IPS DF 6.9 (cell line): ENCODE measurements around the gene TDRD1.

Experiments
- DNase-seq: peaks from one replicate; pipeline ENCODE4 v3.0.0-alpha.2; 2013; ENCODE audit warnings: low read depth, low spot score
- H3K27ac ChIP-seq: one replicate; pipeline ENCODE4 v1.5.1; 2013; ENCODE audit warnings: low read length, control low read depth
- H3K27me3 ChIP-seq: 2 replicates; pipeline ENCODE4 v1.6.1; 2013; ENCODE audit warnings: mild to moderate bottlenecking, low read length; ENCODE audit not compliant: control insufficient read depth, insufficient read depth
- H3K36me3 ChIP-seq: 2 replicates; pipeline ENCODE4 v1.6.1; 2013; ENCODE audit warnings: low read length; ENCODE audit not compliant: control insufficient read depth, insufficient read depth
- H3K4me1 ChIP-seq: 2 replicates; pipeline ENCODE4 v1.6.1; 2013; ENCODE audit warnings: low read length; ENCODE audit not compliant: control insufficient read depth, insufficient read depth
- H3K4me3 ChIP-seq: 2 replicates; pipeline ENCODE4 v1.5.1; 2013; ENCODE audit warnings: mild to moderate bottlenecking, low read length
- H3K9me3 ChIP-seq: 2 replicates; pipeline ENCODE4 v1.6.1; 2013; ENCODE audit warnings: low read length, inconsistent platforms; ENCODE audit not compliant: control insufficient read depth, insufficient read depth
- WGBS: extraction: QIAGEN DNeasy Blood & Tissue Kit; methylation state at CpG from one replicate; pipeline ENCODE4 v1.1.7; 2013; ENCODE audit warnings: mixed read lengths, missing lambda C conversion rate; ENCODE audit not compliant: insufficient read length, insufficient coverage; 5-methylcytosine and 5-hydroxymethylcytosine counted together

The TDRD1 gene

GRCh38 chr10:114246679-114247305 is 67.6 kb downstream of the TDRD1 start:
- Histone ChIP-seq H3K27me3 (no peaks in the 10 kb centered on the region), H3K36me3 (no peaks in the 10 kb centered on the region), H3K9me3 (no peaks in the 10 kb centered on the region), H3K4me1 (no peaks in the 10 kb centered on the region), H3K27ac (no peak overlapping the region), H3K4me3 (no peak overlapping the region)
- no CpG with 5 or more reads among the region's 7 CpGs for WGBS
- DNase-seq: no peak

DNA sequence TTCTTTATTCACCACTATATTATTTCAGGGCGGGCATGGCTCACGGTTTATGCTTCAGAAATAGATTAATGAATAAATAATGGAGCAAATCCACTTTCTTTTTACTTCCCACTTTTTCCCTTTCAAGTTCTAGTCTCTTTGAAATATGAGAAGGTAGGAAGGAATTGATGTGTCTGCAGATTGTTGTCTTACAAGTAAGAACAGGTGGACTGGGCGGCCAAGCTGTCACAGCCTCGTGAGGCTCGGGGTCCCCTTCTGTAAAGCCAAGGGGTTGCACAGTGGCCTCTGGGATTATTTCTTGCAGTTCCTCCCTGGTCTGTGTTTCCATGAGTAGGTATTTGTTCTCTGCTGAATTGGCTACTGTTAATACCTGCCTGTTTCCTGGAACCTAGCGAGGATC is 71.1 kb downstream of the TDRD1 start:
- no peak for DNase-seq
- no CpG with 5 or more reads among the region's 6 CpGs for WGBS
- Histone ChIP-seq H3K4me3 (no peak overlapping the region), H3K27me3 (no peaks in the 10 kb centered on the region), H3K27ac (no peak overlapping the region), H3K9me3 (no peaks in the 10 kb centered on the region), H3K4me1 (no peaks in the 10 kb centered on the region), H3K36me3 (no peaks in the 10 kb centered on the region)

DNA sequence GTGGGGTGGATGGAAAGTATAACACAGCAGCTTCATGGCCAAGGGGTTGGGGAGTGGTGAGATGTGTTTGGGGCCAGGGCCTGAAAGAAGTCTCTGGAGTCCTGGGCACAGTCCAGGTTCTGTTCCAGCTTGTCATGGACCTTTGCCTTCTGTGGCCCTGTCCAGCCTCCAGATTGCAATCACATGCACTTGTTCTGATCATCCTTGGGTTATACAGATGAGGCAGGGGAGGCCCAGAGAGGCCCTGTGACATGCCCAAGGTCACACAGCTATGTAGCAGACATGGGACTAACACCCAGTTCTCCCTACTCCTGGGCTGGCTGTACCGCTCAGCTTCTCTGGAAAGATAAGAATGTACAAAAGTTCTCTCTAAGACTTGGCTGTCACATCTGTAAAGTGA is 71.6 kb downstream of the TDRD1 start:
- Histone ChIP-seq H3K36me3 (no peaks in the 10 kb centered on the region), H3K4me3 (no peak overlapping the region), H3K27me3 (no peaks in the 10 kb centered on the region), H3K4me1 (no peaks in the 10 kb centered on the region), H3K9me3 (no peaks in the 10 kb centered on the region), H3K27ac (no peak overlapping the region)
- DNase-seq: no peak
- WGBS: no CpG with 5 or more reads among the region's 1 CpG

DNA sequence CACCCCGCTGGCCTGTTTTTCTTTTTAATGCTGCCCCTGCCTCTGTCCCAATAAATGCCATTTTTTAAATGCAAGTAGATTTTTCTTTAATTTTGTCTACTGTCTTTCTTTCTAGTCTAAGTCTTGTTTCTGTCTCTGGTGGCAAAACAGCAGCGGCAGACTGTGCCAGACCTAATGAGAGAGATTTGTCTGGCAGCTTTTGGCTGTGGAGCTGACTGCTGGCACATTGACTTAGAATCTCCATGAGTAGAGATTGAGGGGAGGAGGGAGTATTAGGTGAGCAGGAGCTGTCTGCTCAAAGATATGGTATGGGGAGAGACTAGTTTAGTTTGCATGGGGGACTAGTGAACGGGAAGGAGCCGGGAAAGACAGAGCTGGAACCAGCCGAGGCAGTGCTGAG is 72.9 kb downstream of the TDRD1 start:
- no peaks in the 10 kb centered on the region for H3K9me3 ChIP-seq
- no peak for DNase-seq
- H3K27ac ChIP-seq: no peak overlapping the region
- no peaks in the 10 kb centered on the region for H3K27me3 ChIP-seq
- no peak overlapping the region for H3K4me3 ChIP-seq
- WGBS: no CpG with 5 or more reads among the region's 5 CpGs
- H3K36me3 ChIP-seq: no peaks in the 10 kb centered on the region
- H3K4me1 ChIP-seq: no peaks in the 10 kb centered on the region

DNA sequence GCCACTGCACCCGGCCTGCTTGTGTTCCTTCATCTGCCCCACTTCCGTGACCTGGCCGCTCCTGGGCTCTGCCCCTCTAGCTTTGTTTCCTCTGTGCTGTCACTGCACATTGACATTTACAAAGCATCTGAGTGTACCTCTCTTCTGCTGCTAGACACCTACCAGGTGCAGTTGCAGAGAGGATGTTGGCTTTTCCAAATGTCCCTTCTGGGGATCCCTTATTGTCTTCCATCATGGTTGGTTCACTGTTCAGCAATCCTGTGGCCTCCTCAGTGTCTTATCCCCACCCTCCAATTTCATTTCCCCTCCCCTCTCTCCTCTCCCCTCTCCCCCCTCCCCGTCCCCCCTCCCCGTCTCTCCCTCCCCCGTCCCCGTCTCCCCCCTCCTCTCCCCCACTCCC is 73.7 kb downstream of the TDRD1 start:
- Histone ChIP-seq H3K9me3 (no peaks in the 10 kb centered on the region), H3K27ac (no peak overlapping the region), H3K27me3 (no peaks in the 10 kb centered on the region), H3K36me3 (no peaks in the 10 kb centered on the region), H3K4me3 (no peak overlapping the region), H3K4me1 (no peaks in the 10 kb centered on the region)
- DNase-seq: no peak
- no CpG with 5 or more reads among the region's 7 CpGs for WGBS

DNA sequence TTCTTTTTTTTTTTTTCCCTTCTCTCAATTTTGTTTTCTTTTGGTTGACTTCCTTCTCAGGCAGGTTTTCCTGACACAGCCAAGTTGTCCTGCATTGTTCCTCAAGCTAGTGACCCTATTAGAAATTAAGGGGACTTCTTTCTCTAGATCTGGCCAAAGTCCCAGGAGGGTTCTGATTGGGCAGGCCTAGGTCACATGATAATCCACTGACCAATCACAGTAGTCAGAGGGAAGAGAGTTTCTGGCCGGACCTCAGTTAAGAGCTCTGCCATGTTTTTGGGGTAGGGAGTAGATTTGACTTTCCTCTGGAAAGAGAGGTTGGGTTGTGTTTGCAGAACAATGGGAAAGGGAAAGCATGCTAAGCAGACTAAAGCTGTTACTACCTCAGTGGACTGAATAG is 76.1 kb downstream of the TDRD1 start:
- no peaks in the 10 kb centered on the region for H3K4me1 ChIP-seq
- no peak overlapping the region for H3K4me3 ChIP-seq
- no peaks in the 10 kb centered on the region for H3K9me3 ChIP-seq
- no CpG with 5 or more reads among the region's 1 CpG for WGBS
- no peak for DNase-seq
- no peak overlapping the region for H3K27ac ChIP-seq
- H3K27me3 ChIP-seq: no peaks in the 10 kb centered on the region
- H3K36me3 ChIP-seq: no peaks in the 10 kb centered on the region

- no CpG with 5 or more reads among the region's 12 CpGs for WGBS
- no peaks in the 10 kb centered on the region for H3K27me3 ChIP-seq
- no peaks in the 10 kb centered on the region for H3K36me3 ChIP-seq
- no peak overlapping the region for H3K4me3 ChIP-seq
- H3K9me3 ChIP-seq: no peaks in the 10 kb centered on the region
- H3K27ac ChIP-seq: no peak overlapping the region
- DNase-seq: no peak
- H3K4me1 ChIP-seq: no peaks in the 10 kb centered on the region
Observed at GRCh38 chr10:114256008-114256765, 77.0 kb downstream of the TDRD1 start.

DNA sequence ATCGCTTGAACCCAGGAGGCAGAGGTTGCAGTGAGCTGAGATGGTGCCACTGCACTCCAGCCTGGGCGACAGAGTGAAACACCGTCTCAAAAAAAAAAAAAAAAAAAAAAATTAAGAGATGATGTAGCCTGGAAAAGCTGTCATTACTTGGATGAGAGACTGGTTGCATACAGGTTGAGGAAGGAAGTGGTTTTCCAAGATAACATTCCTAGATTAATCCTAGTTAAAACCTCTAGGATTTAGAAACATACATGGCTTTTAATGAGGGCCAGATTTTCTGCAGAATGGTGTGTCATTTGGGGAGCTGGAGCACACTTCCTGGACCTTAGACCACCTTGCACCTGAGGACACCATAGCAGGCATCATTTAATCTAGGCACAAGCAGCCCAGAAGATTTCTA is 77.7 kb downstream of the TDRD1 start:
- DNase-seq: no peak
- H3K4me1 ChIP-seq: no peaks in the 10 kb centered on the region
- H3K27me3 ChIP-seq: no peaks in the 10 kb centered on the region
- no peak overlapping the region for H3K4me3 ChIP-seq
- H3K36me3 ChIP-seq: no peaks in the 10 kb centered on the region
- no CpG with 5 or more reads among the region's 3 CpGs for WGBS
- H3K9me3 ChIP-seq: no peaks in the 10 kb centered on the region
- no peak overlapping the region for H3K27ac ChIP-seq

GRCh38 chr10:114257498-114257897 is 78.3 kb downstream of the TDRD1 start:
- no peak overlapping the region for H3K27ac ChIP-seq
- no peak overlapping the region for H3K4me3 ChIP-seq
- no CpG with 5 or more reads among the region's 3 CpGs for WGBS
- H3K9me3 ChIP-seq: no peaks in the 10 kb centered on the region
- H3K4me1 ChIP-seq: no peaks in the 10 kb centered on the region
- no peaks in the 10 kb centered on the region for H3K36me3 ChIP-seq
- no peak for DNase-seq
- no peaks in the 10 kb centered on the region for H3K27me3 ChIP-seq

GRCh38 chr10:114258274-114258840 is 79.2 kb downstream of the TDRD1 start:
- H3K4me3 ChIP-seq: no peak overlapping the region
- no peaks in the 10 kb centered on the region for H3K4me1 ChIP-seq
- H3K27ac ChIP-seq: no peak overlapping the region
- WGBS: 100% methylated on average over 1 of the region's 5 CpGs
- no peak for DNase-seq
- no peaks in the 10 kb centered on the region for H3K27me3 ChIP-seq
- no peaks in the 10 kb centered on the region for H3K36me3 ChIP-seq
- H3K9me3 ChIP-seq: no peaks in the 10 kb centered on the region
